Neural cell (in vitro differentiated cells): ENCODE results near the gene CCDC28A. TPM values are rescaled to one million over a fixed set of nuclear protein-coding genes. Genes with fewer than 3 reads are reported as not detected.

Source experiments
- H2AFZ ChIP-seq: fragments of 200-600, 300-800 bp; sonication (generic), shearing (Covaris generic); 2 replicates; pipeline ENCODE4 v1.6.0; 2014; ENCODE audit warnings: low read depth, mild to moderate bottlenecking, antibody characterized with exemption, low read length, moderate library complexity
- H3F3A ChIP-seq: fragments of 200-600 bp; shearing (Covaris generic); 2 replicates; pipeline ENCODE4 v1.6.1; 2016; ENCODE audit warnings: mild to moderate bottlenecking, moderate library complexity, mixed read lengths, antibody characterized with exemption, low read length; ENCODE audit not compliant: insufficient read depth, poor library complexity, severe bottlenecking
- H3K27ac ChIP-seq: fragments of 200-600, 300-800 bp; sonication (generic), shearing (Covaris generic); 2 replicates; pipeline ENCODE4 v1.5.1; 2014; ENCODE audit warnings: mild to moderate bottlenecking, low read length, moderate library complexity
- H3K27me3 ChIP-seq: fragments of 300-800, 200-600 bp; sonication (generic), shearing (Covaris generic); 2 replicates; pipeline ENCODE4 v1.6.0; 2014; ENCODE audit warnings: mild to moderate bottlenecking, low read depth, low read length, moderate library complexity; ENCODE audit not compliant: insufficient read depth
- H3K36me3 ChIP-seq: fragments of 300-800, 200-600 bp; sonication (generic), shearing (Covaris generic); 2 replicates; pipeline ENCODE4 v1.5.1; 2014; ENCODE audit warnings: mild to moderate bottlenecking, antibody characterized with exemption, low read length, moderate library complexity; ENCODE audit not compliant: insufficient read depth
- H3K4me2 ChIP-seq: fragments of 300-800, 200-600 bp; sonication (generic), shearing (Covaris generic); 2 replicates; pipeline ENCODE4 v1.6.0; 2014; ENCODE audit warnings: mild to moderate bottlenecking, low read length
- H3K4me3 ChIP-seq: fragments of 300-800, 200-600 bp; sonication (generic), shearing (Covaris generic); 2 replicates; pipeline ENCODE4 v1.5.1; 2014; ENCODE audit warnings: mild to moderate bottlenecking, low read length, moderate library complexity
- H3K79me2 ChIP-seq: fragments of 200-600 bp; shearing (Covaris generic); replicated peaks from 2 replicates; pipeline ENCODE4 v1.6.0; 2014; ENCODE audit warnings: mild to moderate bottlenecking, low read length, moderate library complexity; ENCODE audit not compliant: insufficient read depth
- H3K9ac ChIP-seq: fragments of 300-800, 200-600 bp; sonication (generic), shearing (Covaris generic); 2 replicates; pipeline ENCODE4 v1.6.1; 2016; ENCODE audit warnings: mild to moderate bottlenecking, low read length, mixed read lengths
- H3K9me2 ChIP-seq: fragments of 200-600 bp; shearing (Covaris generic); 2 replicates; pipeline ENCODE4 v1.6.1; 2016; ENCODE audit warnings: mild to moderate bottlenecking, low read length, mixed read lengths; ENCODE audit not compliant: insufficient read depth
- H3K9me3 ChIP-seq: fragments of 200-600, 300-800 bp; sonication (generic), shearing (Covaris generic); 2 replicates; pipeline ENCODE4 v1.6.1; 2016; ENCODE audit warnings: mild to moderate bottlenecking, mixed run types, low read length, moderate library complexity, mixed read lengths
- H4K20me1 ChIP-seq: fragments of 200-600 bp; shearing (Covaris generic); 2 replicates; pipeline ENCODE4 v1.6.1; 2016; ENCODE audit warnings: mild to moderate bottlenecking, mixed run types; ENCODE audit not compliant: insufficient read depth
- EP300 ChIP-seq: fragments of 450-650 bp; conservative IDR thresholded peaks from 2 replicates; pipeline ENCODE4 v1.6.1; 2014; ENCODE audit warnings: antibody characterized with exemption, mild to moderate bottlenecking, moderate library complexity; ENCODE audit not compliant: poor library complexity, severe bottlenecking
- EZH2 ChIP-seq: fragments of 200-600, 300-800 bp; shearing (Covaris generic), sonication (generic); IDR thresholded peaks from 2 replicates; pipeline ENCODE4 v1.6.1; 2014; ENCODE audit warnings: antibody characterized with exemption, low read length, borderline replicate concordance, mild to moderate bottlenecking; ENCODE audit not compliant: insufficient read depth, poor library complexity, severe bottlenecking
- MXI1 ChIP-seq: fragments of 450-650 bp; conservative IDR thresholded peaks from 2 replicates; pipeline ENCODE4 v1.6.1; 2014; ENCODE audit warnings: antibody characterized with exemption, mild to moderate bottlenecking; ENCODE audit not compliant: poor library complexity, severe bottlenecking
- POLR2AphosphoS5 ChIP-seq: IDR thresholded peaks from 2 replicates; pipeline ENCODE4 v1.6.1; 2012
- RAD21 ChIP-seq: fragments of 450-650 bp; conservative IDR thresholded peaks from 2 replicates; pipeline ENCODE4 v1.6.1; 2014; ENCODE audit warnings: antibody characterized with exemption, mild to moderate bottlenecking, moderate library complexity
- SMC3 ChIP-seq: fragments of 450-650 bp; conservative IDR thresholded peaks from 2 replicates; pipeline ENCODE4 v1.6.1; 2014; ENCODE audit warnings: antibody characterized with exemption, mild to moderate bottlenecking, moderate library complexity; ENCODE audit not compliant: poor library complexity
- TAF1 ChIP-seq: IDR thresholded peaks from 2 replicates; pipeline ENCODE4 v1.6.1; 2012; ENCODE audit warnings: low read depth
- polyA plus RNA-seq: library from polyadenylated mRNA; depleted of rRNA; stranded (reverse); fragments of >200 nt; gene quantifications from 2 replicates; pipeline ENCODE4 v1.2.3, GENCODE V29; 2014
- TF ChIP-seq, protein P1 (sequence below): fragments of 450-650 bp; IDR thresholded peaks from 2 replicates; pipeline ENCODE4 v1.5.1; 2014; ENCODE audit warnings: antibody characterized with exemption, mild to moderate bottlenecking, moderate library complexity; ENCODE audit not compliant: poor library complexity, severe bottlenecking
- TF ChIP-seq, protein P2 (sequence below): IDR thresholded peaks from 2 replicates; pipeline ENCODE4 v1.6.1; 2012; ENCODE audit warnings: borderline replicate concordance

The CCDC28A gene
- polyA plus RNA-seq, 1 donor from 2014 or later: 10.6 TPM

- no peak overlapping the region for H2AFZ ChIP-seq
- H3K27ac ChIP-seq: no peak overlapping the region
- no peak overlapping the region for H3K4me2 ChIP-seq
- TF ChIP-seq EP300 (no peak), TAF1 (no peak), RAD21 (no peak)
- TF ChIP-seq, protein P1, sequence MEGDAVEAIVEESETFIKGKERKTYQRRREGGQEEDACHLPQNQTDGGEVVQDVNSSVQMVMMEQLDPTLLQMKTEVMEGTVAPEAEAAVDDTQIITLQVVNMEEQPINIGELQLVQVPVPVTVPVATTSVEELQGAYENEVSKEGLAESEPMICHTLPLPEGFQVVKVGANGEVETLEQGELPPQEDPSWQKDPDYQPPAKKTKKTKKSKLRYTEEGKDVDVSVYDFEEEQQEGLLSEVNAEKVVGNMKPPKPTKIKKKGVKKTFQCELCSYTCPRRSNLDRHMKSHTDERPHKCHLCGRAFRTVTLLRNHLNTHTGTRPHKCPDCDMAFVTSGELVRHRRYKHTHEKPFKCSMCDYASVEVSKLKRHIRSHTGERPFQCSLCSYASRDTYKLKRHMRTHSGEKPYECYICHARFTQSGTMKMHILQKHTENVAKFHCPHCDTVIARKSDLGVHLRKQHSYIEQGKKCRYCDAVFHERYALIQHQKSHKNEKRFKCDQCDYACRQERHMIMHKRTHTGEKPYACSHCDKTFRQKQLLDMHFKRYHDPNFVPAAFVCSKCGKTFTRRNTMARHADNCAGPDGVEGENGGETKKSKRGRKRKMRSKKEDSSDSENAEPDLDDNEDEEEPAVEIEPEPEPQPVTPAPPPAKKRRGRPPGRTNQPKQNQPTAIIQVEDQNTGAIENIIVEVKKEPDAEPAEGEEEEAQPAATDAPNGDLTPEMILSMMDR: no peak
- no peaks in the 10 kb centered on the region for H4K20me1 ChIP-seq
- H3K27me3 ChIP-seq: no peaks in the 10 kb centered on the region
- H3K9ac ChIP-seq: no peak overlapping the region
- H3K4me3 ChIP-seq: no peak overlapping the region
- no peaks in the 10 kb centered on the region for H3K9me2 ChIP-seq
- no peaks in the 10 kb centered on the region for H3K9me3 ChIP-seq
- no peaks in the 10 kb centered on the region for H3K79me2 ChIP-seq
- H3K36me3 ChIP-seq: no peaks in the 10 kb centered on the region
- no peaks in the 10 kb centered on the region for H3F3A ChIP-seq
Measured at GRCh38 chr6:138832182-138832581, 58.6 kb downstream of the CCDC28A start.

GRCh38 chr6:138833816-138834539, 60.4 kb downstream of the CCDC28A start:
- Histone ChIP-seq H3K9me2 (no peaks in the 10 kb centered on the region), H3K9me3 (no peaks in the 10 kb centered on the region), H3K27me3 (no peaks in the 10 kb centered on the region), H3F3A (no peaks in the 10 kb centered on the region), H4K20me1 (no peaks in the 10 kb centered on the region), H3K4me2 (no peak overlapping the region), H2AFZ (no peak overlapping the region), H3K79me2 (no peaks in the 10 kb centered on the region), H3K27ac (no peak overlapping the region), H3K4me3 (no peak overlapping the region), H3K9ac (no peak overlapping the region), H3K36me3 (no peaks in the 10 kb centered on the region)
- TF ChIP-seq EP300: no peak
- no peak for TF ChIP-seq SMC3
- TF ChIP-seq, protein P2, sequence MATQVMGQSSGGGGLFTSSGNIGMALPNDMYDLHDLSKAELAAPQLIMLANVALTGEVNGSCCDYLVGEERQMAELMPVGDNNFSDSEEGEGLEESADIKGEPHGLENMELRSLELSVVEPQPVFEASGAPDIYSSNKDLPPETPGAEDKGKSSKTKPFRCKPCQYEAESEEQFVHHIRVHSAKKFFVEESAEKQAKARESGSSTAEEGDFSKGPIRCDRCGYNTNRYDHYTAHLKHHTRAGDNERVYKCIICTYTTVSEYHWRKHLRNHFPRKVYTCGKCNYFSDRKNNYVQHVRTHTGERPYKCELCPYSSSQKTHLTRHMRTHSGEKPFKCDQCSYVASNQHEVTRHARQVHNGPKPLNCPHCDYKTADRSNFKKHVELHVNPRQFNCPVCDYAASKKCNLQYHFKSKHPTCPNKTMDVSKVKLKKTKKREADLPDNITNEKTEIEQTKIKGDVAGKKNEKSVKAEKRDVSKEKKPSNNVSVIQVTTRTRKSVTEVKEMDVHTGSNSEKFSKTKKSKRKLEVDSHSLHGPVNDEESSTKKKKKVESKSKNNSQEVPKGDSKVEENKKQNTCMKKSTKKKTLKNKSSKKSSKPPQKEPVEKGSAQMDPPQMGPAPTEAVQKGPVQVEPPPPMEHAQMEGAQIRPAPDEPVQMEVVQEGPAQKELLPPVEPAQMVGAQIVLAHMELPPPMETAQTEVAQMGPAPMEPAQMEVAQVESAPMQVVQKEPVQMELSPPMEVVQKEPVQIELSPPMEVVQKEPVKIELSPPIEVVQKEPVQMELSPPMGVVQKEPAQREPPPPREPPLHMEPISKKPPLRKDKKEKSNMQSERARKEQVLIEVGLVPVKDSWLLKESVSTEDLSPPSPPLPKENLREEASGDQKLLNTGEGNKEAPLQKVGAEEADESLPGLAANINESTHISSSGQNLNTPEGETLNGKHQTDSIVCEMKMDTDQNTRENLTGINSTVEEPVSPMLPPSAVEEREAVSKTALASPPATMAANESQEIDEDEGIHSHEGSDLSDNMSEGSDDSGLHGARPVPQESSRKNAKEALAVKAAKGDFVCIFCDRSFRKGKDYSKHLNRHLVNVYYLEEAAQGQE: no peak
- TF ChIP-seq MXI1: no peak
- TF ChIP-seq EZH2: no peak
- TF ChIP-seq RAD21: no peak
- TF ChIP-seq, protein P1: no peak
- no peak for TF ChIP-seq POLR2AphosphoS5
- no peak for TF ChIP-seq TAF1
